Astrocyte (in vitro differentiated cells and primary cell): ENCODE data around the gene KRT82.

ENCODE experiments used
- CTCF ChIP-seq: IDR thresholded peaks from 2 replicates; pipeline ENCODE4 v1.5.1; 2011; ENCODE audit warnings: low read depth, mild to moderate bottlenecking, inconsistent platforms, low read length, moderate library complexity; ENCODE audit not compliant: insufficient read depth
- EZH2 ChIP-seq: IDR thresholded peaks from 2 replicates; pipeline ENCODE4 v1.6.1; 2012; ENCODE audit warnings: mild to moderate bottlenecking, low read length, inconsistent platforms; ENCODE audit not compliant: insufficient read depth

GRCh38 chr12:52401926-52402325 lies 4.2 kb downstream of the KRT82 start:
- TF ChIP-seq CTCF (no peak), EZH2 (no peak)
